ENCODE data around the gene WNT8B.

DNA sequence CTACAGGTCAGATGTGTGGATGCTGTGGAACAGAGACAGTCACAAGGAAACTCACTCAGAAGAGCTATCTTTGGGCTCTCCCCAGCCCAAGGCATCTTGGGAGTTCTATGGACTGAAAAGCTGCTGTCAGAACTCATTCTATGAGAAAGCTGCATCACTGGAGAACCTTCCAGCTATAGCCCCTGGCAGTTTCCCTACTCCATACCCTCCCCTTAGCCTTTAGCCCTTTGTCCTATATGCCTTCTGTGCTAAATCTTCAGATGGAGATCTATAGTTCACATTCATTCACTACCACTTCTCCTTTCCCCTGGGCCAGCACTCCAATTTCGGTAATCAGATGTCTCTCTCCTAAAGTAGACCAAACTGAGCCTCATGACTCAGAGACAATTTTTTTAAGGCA is 6.9 kb downstream of the WNT8B start:
- TF ChIP-seq, protein P1, sequence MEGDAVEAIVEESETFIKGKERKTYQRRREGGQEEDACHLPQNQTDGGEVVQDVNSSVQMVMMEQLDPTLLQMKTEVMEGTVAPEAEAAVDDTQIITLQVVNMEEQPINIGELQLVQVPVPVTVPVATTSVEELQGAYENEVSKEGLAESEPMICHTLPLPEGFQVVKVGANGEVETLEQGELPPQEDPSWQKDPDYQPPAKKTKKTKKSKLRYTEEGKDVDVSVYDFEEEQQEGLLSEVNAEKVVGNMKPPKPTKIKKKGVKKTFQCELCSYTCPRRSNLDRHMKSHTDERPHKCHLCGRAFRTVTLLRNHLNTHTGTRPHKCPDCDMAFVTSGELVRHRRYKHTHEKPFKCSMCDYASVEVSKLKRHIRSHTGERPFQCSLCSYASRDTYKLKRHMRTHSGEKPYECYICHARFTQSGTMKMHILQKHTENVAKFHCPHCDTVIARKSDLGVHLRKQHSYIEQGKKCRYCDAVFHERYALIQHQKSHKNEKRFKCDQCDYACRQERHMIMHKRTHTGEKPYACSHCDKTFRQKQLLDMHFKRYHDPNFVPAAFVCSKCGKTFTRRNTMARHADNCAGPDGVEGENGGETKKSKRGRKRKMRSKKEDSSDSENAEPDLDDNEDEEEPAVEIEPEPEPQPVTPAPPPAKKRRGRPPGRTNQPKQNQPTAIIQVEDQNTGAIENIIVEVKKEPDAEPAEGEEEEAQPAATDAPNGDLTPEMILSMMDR (IDR thresholded peaks at IDR 0.05; ENCODE audit: low read depth, low read length), result no peak
- TF ChIP-seq MAX (IDR thresholded peaks at IDR 0.05; ENCODE audit: low read depth, low read length) (no peak), POLR2A (IDR thresholded peaks at IDR 0.05; ENCODE audit: extremely low read depth, insufficient read length) (no peak)
